ENCODE results near the gene DHPS. TPM values are rescaled to one million over a fixed set of nuclear protein-coding genes. Genes with fewer than 3 reads are reported as not detected.
"Not testable (repeated sequence)": the region's sequence is repeated elsewhere in the genome, so short reads cannot be mapped to it uniquely, and the experiment has no call there.

DHPS gene
- total RNA-seq: 52.9 and 53.0 TPM in 2 replicates

GRCh38 chr19:12681074-12681987, at the start of gene DHPS:
Gene DHPS (minus strand): TSS chr19:12681880. CDS start chr19:12681766, 114 bp downstream.
- peak; percentile 99 for DNase-seq

GRCh38 chr19:12731337-12731736, 49.7 kb upstream of the DHPS start:
- no peak for DNase-seq

- no peak for DNase-seq
Measured at GRCh38 chr19:12730064-12730463, 48.4 kb upstream of the DHPS start.

- DNase-seq: no peak
Measured at GRCh38 chr19:12727745-12728433, 46.2 kb upstream of the DHPS start.

- no peak for DNase-seq
Measured at GRCh38 chr19:12726988-12727316, 45.3 kb upstream of the DHPS start.

GRCh38 chr19:12725612-12726011, 43.9 kb upstream of the DHPS start:
- not testable (repeated sequence) for DNase-seq

GRCh38 chr19:12723641-12724426, 42.2 kb upstream of the DHPS start, which contains the start of gene TNPO2:
Gene TNPO2 (minus strand): TSS chr19:12723932. CDS start chr19:12720977, 2,955 bp downstream.
- peak; percentile 78 for DNase-seq

- peak; percentile 24 for DNase-seq
Measured at GRCh38 chr19:12723381-12723640, 41.6 kb upstream of the DHPS start.

GRCh38 chr19:12722566-12723380, 41.1 kb upstream of the DHPS start:
- DNase-seq: peak; percentile 100

- peak; percentile 77 for DNase-seq
Measured at GRCh38 chr19:12721656-12722565, 40.2 kb upstream of the DHPS start.

- peak; percentile 43 for DNase-seq
Measured at GRCh38 chr19:12720851-12721655, 39.4 kb upstream of the DHPS start.

- DNase-seq: no peak
Measured at GRCh38 chr19:12720296-12720695, 38.6 kb upstream of the DHPS start.

GRCh38 chr19:12715929-12716328, 34.2 kb upstream of the DHPS start:
- no peak for DNase-seq

- no peak for DNase-seq
Measured at GRCh38 chr19:12715102-12715501, 33.4 kb upstream of the DHPS start.

- not testable (repeated sequence) for DNase-seq
Measured at GRCh38 chr19:12713304-12713703, 31.6 kb upstream of the DHPS start.

GRCh38 chr19:12712077-12712476, 30.4 kb upstream of the DHPS start:
- DNase-seq: not testable (repeated sequence)

- DNase-seq: no peak
Measured at GRCh38 chr19:12711187-12711586, 29.5 kb upstream of the DHPS start.

- DNase-seq: no peak
Measured at GRCh38 chr19:12708641-12709040, 27.0 kb upstream of the DHPS start.

GRCh38 chr19:12706332-12706718, 24.6 kb upstream of the DHPS start:
- DNase-seq: no peak

- DNase-seq: no peak
Measured at GRCh38 chr19:12705654-12706331, 24.1 kb upstream of the DHPS start.
